Stimulated activated CD8-positive, alpha-beta memory T cell treated with anti-CD3 and anti-CD28 coated beads, Interleukin-12 subunit alpha, Interleukin-12 subunit beta, amount 100 ng/mL, for 24 hours (primary cell): Measurements from ENCODE around the gene VPS26A.

Experiments
- DNase-seq: peaks from one replicate; pipeline ENCODE4 v3.0.0-alpha.2; 2020; ENCODE audit errors: extremely low read depth

VPS26A gene

GRCh38 chr10:69123747-69124562, at the start of gene VPS26A:
VPS26A (plus strand) TSS chr10:69124178; CDS start chr10:69124278, 100 bp downstream.
- DNase-seq, result peak; percentile 99

GRCh38 chr10:69074532-69074931, 49.4 kb upstream of the VPS26A start:
- no peak for DNase-seq

- DNase-seq, result no peak
These were observed 48.5 kb upstream of the VPS26A start for GRCh38 chr10:69075431-69075830.

GRCh38 chr10:69078311-69078710, 45.7 kb upstream of the VPS26A start:
- DNase-seq, result no peak

- no peak for DNase-seq
These were observed 43.8 kb upstream of the VPS26A start for GRCh38 chr10:69080226-69080625.

GRCh38 chr10:69086001-69086509, 37.9 kb upstream of the VPS26A start:
- no peak for DNase-seq

- peak; percentile 48 for DNase-seq
These were observed 36.1 kb upstream of the VPS26A start, which contains the start of gene SRGN for GRCh38 chr10:69087590-69088470. SRGN (plus strand) TSS chr10:69088103; CDS start chr10:69088158, 55 bp downstream.

GRCh38 chr10:69088471-69088769, 35.6 kb upstream of the VPS26A start:
- DNase-seq, result no peak

- DNase-seq, result no peak
These were observed 35.0 kb upstream of the VPS26A start for GRCh38 chr10:69088801-69089501.

GRCh38 chr10:69089638-69090599, 34.1 kb upstream of the VPS26A start:
- peak; percentile 58 for DNase-seq

- no peak for DNase-seq
These were observed 33.3 kb upstream of the VPS26A start for GRCh38 chr10:69090685-69091084.

- no peak for DNase-seq
These were observed 32.8 kb upstream of the VPS26A start for GRCh38 chr10:69091143-69091651.

- DNase-seq, result peak; percentile 51
These were observed 30.8 kb upstream of the VPS26A start for GRCh38 chr10:69092959-69093850.

- DNase-seq, result no peak
These were observed 30.0 kb upstream of the VPS26A start for GRCh38 chr10:69093933-69094332.

GRCh38 chr10:69096045-69096444, 27.9 kb upstream of the VPS26A start:
- no peak for DNase-seq

GRCh38 chr10:69097729-69098128, 26.2 kb upstream of the VPS26A start:
- DNase-seq, result no peak

- no peak for DNase-seq
These were observed 23.7 kb upstream of the VPS26A start for GRCh38 chr10:69100136-69100872.

- no peak for DNase-seq
These were observed 22.4 kb upstream of the VPS26A start for GRCh38 chr10:69101451-69102095.
